ENCODE measurements around the gene MCF2L.

MCF2L gene

GRCh38 chr13:113062691-113063090 lies 93.7 kb downstream of the MCF2L start:
- TF ChIP-seq FOXP2 (optimal IDR thresholded peaks at IDR 0.05; ENCODE audit: borderline replicate concordance, extremely low read depth, extremely low read length, insufficient read depth) (no peak), TAF1 (IDR thresholded peaks at IDR 0.05; ENCODE audit: borderline replicate concordance, insufficient read depth, low read length) (no peak), POLR2AphosphoS5 (IDR thresholded peaks at IDR 0.05; ENCODE audit: low read depth, low read length) (no peak), SIN3A (IDR thresholded peaks at IDR 0.05; ENCODE audit: borderline replicate concordance, insufficient read depth, low read length) (no peak), REST (IDR thresholded peaks at IDR 0.05; ENCODE audit: insufficient read depth in 1 of 2, low read depth in 2 of 2, low read length in 2 of 2) (no peak)

GRCh38 chr13:113063091-113063491 lies 94.1 kb downstream of the MCF2L start:
- no peak for TF ChIP-seq TAF1 (IDR thresholded peaks at IDR 0.05; ENCODE audit: borderline replicate concordance, insufficient read depth, low read length)
- no peak for TF ChIP-seq POLR2AphosphoS5 (IDR thresholded peaks at IDR 0.05; ENCODE audit: low read depth, low read length)
- TF ChIP-seq REST (IDR thresholded peaks at IDR 0.05; ENCODE audit: insufficient read depth in 1 of 2, low read depth in 2 of 2, low read length in 2 of 2), result no peak
- TF ChIP-seq FOXP2 (optimal IDR thresholded peaks at IDR 0.05; ENCODE audit: borderline replicate concordance, extremely low read depth, extremely low read length, insufficient read depth), result no peak
- TF ChIP-seq SIN3A (IDR thresholded peaks at IDR 0.05; ENCODE audit: borderline replicate concordance, insufficient read depth, low read length), result no peak

GRCh38 chr13:113064000-113064533 lies 95.1 kb downstream of the MCF2L start:
- TF ChIP-seq POLR2AphosphoS5 (IDR thresholded peaks at IDR 0.05; ENCODE audit: low read depth, low read length), result no peak
- TF ChIP-seq TAF1 (IDR thresholded peaks at IDR 0.05; ENCODE audit: borderline replicate concordance, insufficient read depth, low read length), result no peak
- no peak for TF ChIP-seq SIN3A (IDR thresholded peaks at IDR 0.05; ENCODE audit: borderline replicate concordance, insufficient read depth, low read length)
- TF ChIP-seq REST (IDR thresholded peaks at IDR 0.05; ENCODE audit: insufficient read depth in 1 of 2, low read depth in 2 of 2, low read length in 2 of 2), result no peak

GRCh38 chr13:113064534-113065405 lies 95.8 kb downstream of the MCF2L start:
- TF ChIP-seq TAF1 (IDR thresholded peaks at IDR 0.05; ENCODE audit: borderline replicate concordance, insufficient read depth, low read length) (no peak), REST (IDR thresholded peaks at IDR 0.05; ENCODE audit: insufficient read depth in 1 of 2, low read depth in 2 of 2, low read length in 2 of 2) (no peak), POLR2AphosphoS5 (IDR thresholded peaks at IDR 0.05; ENCODE audit: low read depth, low read length) (no peak), FOXP2 (optimal IDR thresholded peaks at IDR 0.05; ENCODE audit: borderline replicate concordance, extremely low read depth, extremely low read length, insufficient read depth) (no peak), SIN3A (IDR thresholded peaks at IDR 0.05; ENCODE audit: borderline replicate concordance, insufficient read depth, low read length) (no peak)
